Neural progenitor cell (in vitro differentiated cells): ENCODE results near the gene ZNF488. TPM values are rescaled to one million over a fixed set of nuclear protein-coding genes. Genes with fewer than 3 reads are reported as not detected.

ENCODE experiments used
- DNase-seq: peaks from one replicate; pipeline ENCODE4 v3.0.0-alpha.2; 2016; ENCODE audit warnings: low spot score
- H2AFZ ChIP-seq: fragments of 200-600 bp; sonication (generic); replicated peaks from 2 replicates; pipeline ENCODE4 v1.6.1; 2016; ENCODE audit warnings: antibody characterized with exemption
- H3F3A ChIP-seq: fragments of 200-600 bp; sonication (generic); 2 replicates; pipeline ENCODE4 v1.6.1; 2016; ENCODE audit warnings: antibody characterized with exemption, low read depth
- H3K27ac ChIP-seq: fragments of 200-600 bp; sonication (generic); 2 replicates; pipeline ENCODE4 v1.5.1; 2016; ENCODE audit warnings: mild to moderate bottlenecking
- H3K27me3 ChIP-seq: fragments of 200-600 bp; sonication (generic); 2 replicates; pipeline ENCODE4 v1.6.1; 2016; ENCODE audit warnings: mild to moderate bottlenecking, moderate library complexity
- H3K36me3 ChIP-seq: fragments of 200-600 bp; sonication (generic); 2 replicates; pipeline ENCODE4 v1.5.1; 2016
- H3K4me1 ChIP-seq: fragments of 200-600 bp; sonication (generic); 2 replicates; pipeline ENCODE4 v1.6.1; 2016; ENCODE audit warnings: mixed run types
- H3K4me2 ChIP-seq: fragments of 200-600 bp; sonication (generic); 2 replicates; pipeline ENCODE4 v1.6.1; 2016
- H3K4me3 ChIP-seq: fragments of 200-600 bp; sonication (generic); 2 replicates; pipeline ENCODE4 v1.5.1; 2016
- H3K79me2 ChIP-seq: fragments of 200-600 bp; sonication (generic); 2 replicates; pipeline ENCODE4 v1.6.1; 2016; ENCODE audit warnings: low read depth
- H3K9ac ChIP-seq: fragments of 200-600 bp; sonication (generic); 2 replicates; pipeline ENCODE4 v1.6.1; 2016
- H3K9me3 ChIP-seq: fragments of 200-600 bp; sonication (generic); 2 replicates; pipeline ENCODE4 v1.5.1; 2016; ENCODE audit warnings: low read depth
- H4K20me1 ChIP-seq: fragments of 200-600 bp; sonication (generic); 2 replicates; pipeline ENCODE4 v1.6.1; 2016; ENCODE audit warnings: low read depth
- H3K27ac Mint-ChIP-seq: 3 replicates; pipeline ENCODE4 v1.8.0; 2021; ENCODE audit warnings: mixed read lengths
- H3K27me3 Mint-ChIP-seq: 2 replicates; pipeline ENCODE4 v1.8.0; 2022; ENCODE audit warnings: low read depth, mild to moderate bottlenecking, inconsistent platforms, moderate library complexity, mixed read lengths; ENCODE audit not compliant: insufficient read depth
- H3K36me3 Mint-ChIP-seq: 3 replicates; pipeline ENCODE4 v1.8.0; 2021; ENCODE audit warnings: mixed read lengths
- H3K4me1 Mint-ChIP-seq: 3 replicates; pipeline ENCODE4 v1.8.0; 2021; ENCODE audit warnings: mixed read lengths
- H3K4me3 Mint-ChIP-seq: 3 replicates; pipeline ENCODE4 v1.8.0; 2021; ENCODE audit warnings: mild to moderate bottlenecking, moderate library complexity, mixed read lengths
- H3K9me3 Mint-ChIP-seq: 3 replicates; pipeline ENCODE4 v1.8.0; 2020; ENCODE audit warnings: mixed read lengths
- EZH2 ChIP-seq: fragments of 200-600 bp; sonication (generic); IDR thresholded peaks from 2 replicates; pipeline ENCODE4 v1.6.1; 2017; ENCODE audit warnings: antibody characterized with exemption, mild to moderate bottlenecking, moderate library complexity
- EZH2phosphoT487 ChIP-seq: fragments of 200-600 bp; sonication (generic); IDR thresholded peaks from 2 replicates; pipeline ENCODE4 v1.6.1; 2017; ENCODE audit warnings: antibody characterized with exemption
- total RNA-seq: library from RNA; depleted of rRNA; stranded (reverse); fragments of >200 nt; gene quantifications from 2 replicates; pipeline ENCODE4 v1.2.3, GENCODE V29; 2015; ENCODE audit warnings: low replicate concordance
- TF ChIP-seq, protein P1 (sequence below): fragments of 200-600 bp; sonication (generic); IDR thresholded peaks from 2 replicates; pipeline ENCODE4 v1.5.1; 2017; ENCODE audit warnings: antibody characterized with exemption, mild to moderate bottlenecking

The ZNF488 gene
- total RNA-seq, 1 donor from 2014 or later = not detected

DNA sequence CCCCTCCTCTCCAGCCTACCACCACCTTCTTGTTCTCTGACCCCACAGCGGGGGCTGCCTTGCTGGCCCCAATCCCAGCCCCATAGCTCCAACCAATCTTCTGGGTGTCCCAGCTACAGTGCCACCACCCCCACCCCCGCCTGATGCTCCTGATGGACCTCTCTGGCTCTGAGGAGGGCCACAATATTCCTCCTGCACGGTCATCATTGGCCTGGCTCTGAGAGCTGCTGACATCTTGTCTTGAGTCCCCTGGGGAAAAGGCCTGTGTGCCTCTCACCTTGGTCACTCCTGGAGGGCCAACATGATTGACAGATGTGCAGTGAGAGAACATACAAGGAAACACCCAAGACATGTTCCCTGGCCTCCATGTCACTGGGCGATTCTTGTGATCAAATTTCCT lies 54.2 kb downstream of the ZNF488 start:
- Mint-ChIP-seq H3K9me3 (peaks cover 3% of the 10 kb centered on the region), H3K36me3 (no peaks in the 10 kb centered on the region), H3K4me3 (no peak overlapping the region), H3K27me3 (peaks cover 14% of the 10 kb centered on the region), H3K27ac (no peak overlapping the region), H3K4me1 (peaks cover 8% of the 10 kb centered on the region)
- H3F3A ChIP-seq = no peaks in the 10 kb centered on the region
- H3K79me2 ChIP-seq = no peaks in the 10 kb centered on the region
- DNase-seq = no peak
- H3K27me3 ChIP-seq = no peaks in the 10 kb centered on the region
- no peaks in the 10 kb centered on the region for H4K20me1 ChIP-seq
- H3K4me1 ChIP-seq = no peaks in the 10 kb centered on the region
- no peak overlapping the region for H3K27ac ChIP-seq
- H3K4me2 ChIP-seq = no peak overlapping the region
- TF ChIP-seq, protein P1, sequence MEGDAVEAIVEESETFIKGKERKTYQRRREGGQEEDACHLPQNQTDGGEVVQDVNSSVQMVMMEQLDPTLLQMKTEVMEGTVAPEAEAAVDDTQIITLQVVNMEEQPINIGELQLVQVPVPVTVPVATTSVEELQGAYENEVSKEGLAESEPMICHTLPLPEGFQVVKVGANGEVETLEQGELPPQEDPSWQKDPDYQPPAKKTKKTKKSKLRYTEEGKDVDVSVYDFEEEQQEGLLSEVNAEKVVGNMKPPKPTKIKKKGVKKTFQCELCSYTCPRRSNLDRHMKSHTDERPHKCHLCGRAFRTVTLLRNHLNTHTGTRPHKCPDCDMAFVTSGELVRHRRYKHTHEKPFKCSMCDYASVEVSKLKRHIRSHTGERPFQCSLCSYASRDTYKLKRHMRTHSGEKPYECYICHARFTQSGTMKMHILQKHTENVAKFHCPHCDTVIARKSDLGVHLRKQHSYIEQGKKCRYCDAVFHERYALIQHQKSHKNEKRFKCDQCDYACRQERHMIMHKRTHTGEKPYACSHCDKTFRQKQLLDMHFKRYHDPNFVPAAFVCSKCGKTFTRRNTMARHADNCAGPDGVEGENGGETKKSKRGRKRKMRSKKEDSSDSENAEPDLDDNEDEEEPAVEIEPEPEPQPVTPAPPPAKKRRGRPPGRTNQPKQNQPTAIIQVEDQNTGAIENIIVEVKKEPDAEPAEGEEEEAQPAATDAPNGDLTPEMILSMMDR = no peak
- no peak for TF ChIP-seq EZH2phosphoT487
- TF ChIP-seq EZH2 = no peak
- no peaks in the 10 kb centered on the region for H3K36me3 ChIP-seq
- no peak overlapping the region for H3K9ac ChIP-seq
- H2AFZ ChIP-seq = no peak overlapping the region
- no peak overlapping the region for H3K4me3 ChIP-seq
- H3K9me3 ChIP-seq = no peaks in the 10 kb centered on the region

DNA sequence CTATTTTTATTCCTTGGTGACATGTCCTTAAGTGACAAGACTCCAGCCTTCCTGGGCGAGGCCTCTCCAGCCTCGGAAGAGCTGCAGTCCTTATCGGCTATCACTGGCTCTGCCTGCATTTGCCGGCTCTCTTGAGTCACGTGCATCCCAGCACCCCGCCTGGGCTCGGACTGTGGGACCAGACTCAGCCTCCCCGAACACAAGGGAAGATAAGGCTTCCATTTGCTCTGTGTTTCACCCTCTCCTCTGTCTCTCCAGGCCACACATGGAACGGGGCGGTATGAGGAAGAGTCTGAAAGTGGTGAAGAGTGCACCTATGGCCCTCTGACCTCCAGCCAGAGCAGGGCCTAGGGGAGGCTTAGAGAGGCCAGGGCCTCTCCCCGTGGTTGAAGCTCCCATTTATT lies 57.2 kb downstream of the ZNF488 start:
- peaks cover 9% of the 10 kb centered on the region for H3K4me1 Mint-ChIP-seq
- no peak overlapping the region for H3K4me3 ChIP-seq
- no peaks in the 10 kb centered on the region for H3K79me2 ChIP-seq
- no peak overlapping the region for H2AFZ ChIP-seq
- H3K9me3 ChIP-seq = no peaks in the 10 kb centered on the region
- no peak overlapping the region for H3K4me3 Mint-ChIP-seq
- no peaks in the 10 kb centered on the region for H3K4me1 ChIP-seq
- H3K27me3 Mint-ChIP-seq = peaks cover 9% of the 10 kb centered on the region
- no peak for TF ChIP-seq EZH2phosphoT487
- no peak for TF ChIP-seq EZH2
- TF ChIP-seq, protein P1 = no peak
- H4K20me1 ChIP-seq = no peaks in the 10 kb centered on the region
- H3K9ac ChIP-seq = no peak overlapping the region
- no peaks in the 10 kb centered on the region for H3K36me3 Mint-ChIP-seq
- H3F3A ChIP-seq = no peaks in the 10 kb centered on the region
- no peak for DNase-seq
- H3K4me2 ChIP-seq = no peak overlapping the region
- no peaks in the 10 kb centered on the region for H3K27me3 ChIP-seq
- H3K27ac ChIP-seq = no peak overlapping the region
- H3K27ac Mint-ChIP-seq = no peak overlapping the region
- H3K9me3 Mint-ChIP-seq = peaks cover 3% of the 10 kb centered on the region
- no peaks in the 10 kb centered on the region for H3K36me3 ChIP-seq

DNA sequence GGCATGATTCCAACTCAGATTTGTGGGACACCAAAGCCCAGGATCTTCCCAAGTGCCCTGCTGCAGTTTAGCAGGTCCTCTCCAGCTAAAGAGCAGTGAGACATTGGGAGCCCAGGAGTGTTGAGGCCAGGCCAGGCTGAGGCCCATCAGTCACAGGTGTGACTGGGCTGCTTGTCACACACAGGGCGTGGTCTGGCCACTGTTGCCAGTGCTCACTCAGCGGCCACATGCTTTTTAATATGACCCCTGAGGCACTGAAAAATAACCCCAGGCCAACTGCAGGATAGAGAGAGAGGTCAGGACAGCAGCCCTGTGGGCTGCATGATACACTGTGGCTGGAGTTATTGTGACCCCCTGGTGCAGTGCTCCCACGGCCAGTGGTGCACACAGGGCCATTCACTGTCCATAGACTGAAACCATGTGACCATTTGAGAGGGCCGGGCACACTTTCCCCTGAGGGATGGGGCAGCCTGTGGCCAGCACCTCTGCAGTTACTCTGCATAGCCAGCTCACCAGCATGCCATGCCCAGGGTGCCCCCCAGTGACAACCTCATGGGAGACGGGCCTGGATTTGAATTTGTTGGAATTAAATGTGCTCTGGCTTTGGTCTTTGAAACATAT lies 57.7 kb downstream of the ZNF488 start:
- no peak overlapping the region for H3K9ac ChIP-seq
- Mint-ChIP-seq H3K27ac (no peak overlapping the region), H3K27me3 (peaks cover 9% of the 10 kb centered on the region), H3K4me1 (peaks cover 6% of the 10 kb centered on the region), H3K4me3 (no peak overlapping the region), H3K36me3 (no peaks in the 10 kb centered on the region), H3K9me3 (peaks cover 3% of the 10 kb centered on the region)
- H3K79me2 ChIP-seq = no peaks in the 10 kb centered on the region
- no peak overlapping the region for H3K27ac ChIP-seq
- no peaks in the 10 kb centered on the region for H3K4me1 ChIP-seq
- H3K9me3 ChIP-seq = no peaks in the 10 kb centered on the region
- no peaks in the 10 kb centered on the region for H4K20me1 ChIP-seq
- no peaks in the 10 kb centered on the region for H3K27me3 ChIP-seq
- no peaks in the 10 kb centered on the region for H3F3A ChIP-seq
- no peak overlapping the region for H3K4me2 ChIP-seq
- no peak for TF ChIP-seq EZH2
- no peak for TF ChIP-seq EZH2phosphoT487
- TF ChIP-seq, protein P1 = no peak
- H3K36me3 ChIP-seq = no peaks in the 10 kb centered on the region
- no peak overlapping the region for H2AFZ ChIP-seq
- DNase-seq = no peak
- H3K4me3 ChIP-seq = no peak overlapping the region
